Large intestine (tissue), 12 donors: ENCODE measurements around the gene LRRC8A. TPM values are rescaled to one million over a fixed set of nuclear protein-coding genes. Genes with fewer than 3 reads are reported as not detected.
A peak's percentile ranks its signal among the peaks of the same experiment; 100 is the strongest.
"Not testable (repeated sequence)": the region's sequence is repeated elsewhere in the genome, so short reads cannot be mapped to it uniquely, and the experiment has no call there.

ENCODE experiments used
- DNase-seq, 2 donors: peaks; one replicate each; pipeline versions ENCODE4 v3.0.0 to v3.0.0-alpha.2; 2013
- H3K27ac ChIP-seq: one replicate; pipeline ENCODE4 v1.5.1; 2013; ENCODE audit warnings: low read length
- H3K27me3 ChIP-seq: 2 replicates; pipeline ENCODE4 v1.6.1; 2013; ENCODE audit warnings: low read length; ENCODE audit not compliant: control insufficient read depth, insufficient read depth
- H3K36me3 ChIP-seq: 2 replicates; pipeline ENCODE4 v1.6.1; 2013; ENCODE audit warnings: low read length; ENCODE audit not compliant: control insufficient read depth, insufficient read depth
- H3K4me1 ChIP-seq: one replicate; pipeline ENCODE4 v1.6.1; 2013; ENCODE audit warnings: low read length; ENCODE audit not compliant: control insufficient read depth, insufficient read depth
- H3K4me3 ChIP-seq: one replicate; pipeline ENCODE4 v1.5.1; 2013; ENCODE audit warnings: low read length
- H3K9me3 ChIP-seq: one replicate; pipeline ENCODE4 v1.6.1; 2013; ENCODE audit warnings: mild to moderate bottlenecking, low read depth, low read length, moderate library complexity; ENCODE audit not compliant: control insufficient read depth
- WGBS: methylation state at CpG from one replicate; pipeline ENCODE4 v1.1.5; 2013; ENCODE audit warnings: low lambda C conversion rate; ENCODE audit not compliant: insufficient coverage; 5-methylcytosine and 5-hydroxymethylcytosine counted together
- long read RNA-seq, 11 donors: transcript quantifications; one replicate each; lab custom pipeline, GENCODE V29; 2026
- polyA plus RNA-seq: library from polyadenylated mRNA; unstranded; fragments of 120-200 nt; gene quantifications from one replicate; pipeline ENCODE4 v1.2.1, GENCODE V29; 2013

Gene LRRC8A
- 18.5 TPM for polyA plus RNA-seq
- long read RNA-seq, donor 1, full-length matches to known transcripts, result 3 of 3 reads
- long read RNA-seq, donor 1, partial matches to known transcripts, result 0 of 3 reads
- long read RNA-seq, donor 1, other reads (novel, unspliced or antisense), result 0 of 3 reads
- long read RNA-seq, donor 2, full-length matches to known transcripts, result 2 of 30 reads
- long read RNA-seq, donor 2, partial matches to known transcripts, result 28 of 30 reads
- long read RNA-seq, donor 2, other reads (novel, unspliced or antisense), result 0 of 30 reads
- long read RNA-seq, donor 3, result 0 reads
- long read RNA-seq, donor 4, result 0 reads
- long read RNA-seq, donor 5, full-length matches to known transcripts, result 2 of 2 reads
- long read RNA-seq, donor 5, partial matches to known transcripts, result 0 of 2 reads
- long read RNA-seq, donor 5, other reads (novel, unspliced or antisense), result 0 of 2 reads
- long read RNA-seq, donor 6, full-length matches to known transcripts, result 4 of 9 reads
- long read RNA-seq, donor 6, partial matches to known transcripts, result 5 of 9 reads
- long read RNA-seq, donor 6, other reads (novel, unspliced or antisense), result 0 of 9 reads
- long read RNA-seq, donor 7, full-length matches to known transcripts, result 2 of 2 reads
- long read RNA-seq, donor 7, partial matches to known transcripts, result 0 of 2 reads
- long read RNA-seq, donor 7, other reads (novel, unspliced or antisense), result 0 of 2 reads
- long read RNA-seq, donor 8, full-length matches to known transcripts, result 4 of 4 reads
- long read RNA-seq, donor 8, partial matches to known transcripts, result 0 of 4 reads
- long read RNA-seq, donor 8, other reads (novel, unspliced or antisense), result 0 of 4 reads
- long read RNA-seq, donor 9, full-length matches to known transcripts, result 2 of 2 reads
- long read RNA-seq, donor 9, partial matches to known transcripts, result 0 of 2 reads
- long read RNA-seq, donor 9, other reads (novel, unspliced or antisense), result 0 of 2 reads
- long read RNA-seq, donor 10, full-length matches to known transcripts, result 7 of 7 reads
- long read RNA-seq, donor 10, partial matches to known transcripts, result 0 of 7 reads
- long read RNA-seq, donor 10, other reads (novel, unspliced or antisense), result 0 of 7 reads
- long read RNA-seq, donor 11, full-length matches to known transcripts, result 2 of 2 reads
- long read RNA-seq, donor 11, partial matches to known transcripts, result 0 of 2 reads
- long read RNA-seq, donor 11, other reads (novel, unspliced or antisense), result 0 of 2 reads

DNA sequence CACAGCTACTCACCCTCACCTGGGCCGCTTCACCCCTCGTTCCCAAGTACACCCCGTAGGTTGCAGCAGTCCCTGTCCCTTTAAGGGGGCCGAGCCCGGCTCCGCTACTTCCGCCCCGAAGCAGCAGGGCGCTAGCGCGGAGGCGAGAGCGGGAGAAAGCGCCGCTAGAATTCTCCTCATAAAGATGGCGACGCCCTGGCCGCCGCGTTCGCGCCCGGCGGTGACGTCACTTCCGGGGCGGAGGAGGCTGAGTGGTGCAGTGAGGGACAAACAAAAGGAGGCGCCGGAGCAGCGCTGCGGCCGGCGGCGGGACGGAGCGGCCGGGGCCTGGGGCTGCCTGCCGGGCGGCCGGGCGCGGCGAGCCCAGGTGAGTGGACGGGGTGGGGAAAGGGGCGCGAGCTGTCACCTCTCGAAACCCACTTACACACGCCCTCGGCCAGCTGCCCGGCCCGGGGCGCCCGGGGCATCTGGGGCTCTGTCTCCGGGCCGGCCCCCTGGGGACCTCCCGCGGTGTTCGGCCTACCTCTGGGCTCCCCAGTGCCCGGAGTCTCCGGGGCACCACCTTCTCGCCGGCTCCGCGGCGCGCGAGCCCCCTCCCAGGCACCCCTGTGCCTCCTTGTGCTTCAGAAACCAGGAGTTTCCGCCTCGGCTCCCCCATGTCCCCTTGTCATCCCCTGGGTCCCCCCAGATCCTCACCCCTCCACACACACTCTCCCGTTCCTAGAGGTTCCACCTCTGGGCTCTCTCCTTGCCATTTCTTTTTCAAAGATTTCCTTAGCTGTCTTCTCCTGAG is at the start of gene LRRC8A, which contains the start of gene KYAT1:
TSS of gene LRRC8A (plus strand) at position 250 of the 793 bp plus-strand sequence. CDS start 25,032 bp downstream, outside the sequence.
TSS of gene KYAT1 (minus strand) at position 67 of the 793 bp plus-strand sequence. CDS start 36,545 bp downstream, outside the sequence.
- Histone ChIP-seq H3K36me3 (peaks cover 15% of the 10 kb centered on the region), H3K4me3 (peak within 1 kb of the TSS; percentile 83), H3K4me1 (peaks cover 25% of the 10 kb centered on the region), H3K27ac (peak within 1 kb of the TSS; percentile 88), H3K9me3 (no peaks in the 10 kb centered on the region), H3K27me3 (no peaks in the 10 kb centered on the region)
- no CpG with 5 or more reads among the region's 70 CpGs for WGBS
- peak; percentile 97 to 98 for DNase-seq

- Histone ChIP-seq H3K4me3 (no peak overlapping the region), H3K36me3 (peaks cover 6% of the 10 kb centered on the region), H3K4me1 (peaks cover 20% of the 10 kb centered on the region), H3K9me3 (no peaks in the 10 kb centered on the region), H3K27ac (no peak overlapping the region), H3K27me3 (no peaks in the 10 kb centered on the region)
- no peak for DNase-seq
- whole genome bisulfite sequencing, result no CpG with 5 or more reads among the region's 10 CpGs
Measured at GRCh38 chr9:128833696-128834095, 48.2 kb upstream of the LRRC8A start.

GRCh38 chr9:128835246-128836210 is 46.4 kb upstream of the LRRC8A start:
- peaks cover 14% of the 10 kb centered on the region for H3K4me1 ChIP-seq
- H3K27ac ChIP-seq, result no peak overlapping the region
- H3K36me3 ChIP-seq, result peaks cover 6% of the 10 kb centered on the region
- H3K9me3 ChIP-seq, result no peaks in the 10 kb centered on the region
- no peaks in the 10 kb centered on the region for H3K27me3 ChIP-seq
- DNase-seq, result no peak
- H3K4me3 ChIP-seq, result no peak overlapping the region
- 100% methylated on average over 1 of the region's 28 CpGs for WGBS

- peaks cover 14% of the 10 kb centered on the region for H3K4me1 ChIP-seq
- no peak overlapping the region for H3K27ac ChIP-seq
- WGBS, result no CpG with 5 or more reads among the region's 14 CpGs
- peaks cover 6% of the 10 kb centered on the region for H3K36me3 ChIP-seq
- DNase-seq, result no peak
- no peaks in the 10 kb centered on the region for H3K27me3 ChIP-seq
- no peak overlapping the region for H3K4me3 ChIP-seq
- H3K9me3 ChIP-seq, result no peaks in the 10 kb centered on the region
Measured at GRCh38 chr9:128836509-128837145, 45.3 kb upstream of the LRRC8A start.

GRCh38 chr9:128838338-128838737 is 43.6 kb upstream of the LRRC8A start:
- Histone ChIP-seq H3K27me3 (no peaks in the 10 kb centered on the region), H3K36me3 (peaks cover 8% of the 10 kb centered on the region), H3K9me3 (no peaks in the 10 kb centered on the region), H3K4me1 (peaks cover 14% of the 10 kb centered on the region), H3K4me3 (no peak overlapping the region), H3K27ac (peak overlapping the region; percentile 68)
- peak; percentile 61 to 81 for DNase-seq
- no CpG with 5 or more reads among the region's 3 CpGs for WGBS

GRCh38 chr9:128840524-128840923 is 41.4 kb upstream of the LRRC8A start:
- H3K27me3 ChIP-seq, result no peaks in the 10 kb centered on the region
- H3K27ac ChIP-seq, result no peak overlapping the region
- no peak for DNase-seq
- H3K9me3 ChIP-seq, result no peaks in the 10 kb centered on the region
- H3K4me1 ChIP-seq, result peaks cover 14% of the 10 kb centered on the region
- WGBS, result 100% methylated on average over 1 of the region's 1 CpG
- H3K36me3 ChIP-seq, result peaks cover 5% of the 10 kb centered on the region
- no peak overlapping the region for H3K4me3 ChIP-seq

DNA sequence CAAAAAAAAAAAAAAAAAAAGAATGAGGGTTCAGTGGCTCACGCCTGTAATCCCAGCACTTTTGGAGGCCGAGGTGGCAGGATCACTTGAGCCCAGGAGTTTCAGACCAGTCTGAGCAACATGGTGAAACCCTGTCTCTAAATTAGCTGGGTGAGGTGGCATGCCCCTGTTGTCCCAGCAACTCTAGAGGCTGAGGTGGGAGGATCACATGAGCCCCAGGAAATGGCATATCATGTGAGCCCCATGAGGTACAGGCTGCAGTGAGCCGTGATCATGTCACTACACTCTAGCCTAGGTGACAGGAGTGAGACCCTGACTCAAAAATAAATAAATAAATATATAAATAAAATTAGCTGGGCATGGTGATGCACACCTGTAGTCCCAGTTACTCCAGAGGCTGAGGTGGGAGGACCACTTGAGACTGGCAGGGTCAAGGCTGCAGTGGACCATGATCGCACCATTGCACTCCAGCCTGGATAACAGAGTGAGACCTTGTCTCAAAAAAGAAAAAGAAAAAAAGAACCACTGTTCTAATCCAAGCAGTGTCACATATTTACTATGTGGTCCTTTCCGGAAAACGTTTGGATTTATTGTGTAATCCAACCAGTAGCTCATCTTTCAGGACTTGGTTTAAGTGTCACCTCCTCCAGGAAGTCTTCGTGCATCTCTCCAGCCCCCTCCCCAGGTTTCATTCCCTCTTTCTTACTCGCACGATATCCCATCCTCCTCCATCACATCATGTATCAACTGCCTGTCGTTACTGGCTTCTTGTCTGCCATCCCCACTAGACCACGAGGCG is 40.0 kb upstream of the LRRC8A start:
- H3K27ac ChIP-seq, result no peak overlapping the region
- H3K9me3 ChIP-seq, result no peaks in the 10 kb centered on the region
- H3K36me3 ChIP-seq, result peaks cover 2% of the 10 kb centered on the region
- no peak for DNase-seq
- peaks cover 14% of the 10 kb centered on the region for H3K4me1 ChIP-seq
- no peak overlapping the region for H3K4me3 ChIP-seq
- H3K27me3 ChIP-seq, result no peaks in the 10 kb centered on the region
- 100% methylated on average over 1 of the region's 12 CpGs for WGBS

- H3K27me3 ChIP-seq, H3K36me3 ChIP-seq, H3K9me3 ChIP-seq, H3K27ac ChIP-seq, H3K4me3 ChIP-seq, H3K4me1 ChIP-seq, DNase-seq: not testable (repeated sequence)
- WGBS, result no CpG with 5 or more reads among the region's 7 CpGs
Measured at GRCh38 chr9:128843171-128843570, 38.8 kb upstream of the LRRC8A start.
